Stimulated activated naive CD4-positive, alpha-beta T cell treated with Interleukin-2 at 50 U/mL for 16 hours (primary cell): Measurements from ENCODE around the gene PRSS35.
"Not testable (repeated sequence)": the region's sequence is repeated elsewhere in the genome, so short reads cannot be mapped to it uniquely, and the experiment has no call there.

Source experiments
- DNase-seq: peaks from one replicate; lab custom pipeline; 2025; lab: John Stamatoyannopoulos, UW

Gene PRSS35

GRCh38 chr6:83511901-83512681, at the start of gene PRSS35:
TSS of gene PRSS35 (plus strand) at chr6:83512534. CDS start at chr6:83523442, 10,908 bp downstream.
- DNase-seq = no peak

DNA sequence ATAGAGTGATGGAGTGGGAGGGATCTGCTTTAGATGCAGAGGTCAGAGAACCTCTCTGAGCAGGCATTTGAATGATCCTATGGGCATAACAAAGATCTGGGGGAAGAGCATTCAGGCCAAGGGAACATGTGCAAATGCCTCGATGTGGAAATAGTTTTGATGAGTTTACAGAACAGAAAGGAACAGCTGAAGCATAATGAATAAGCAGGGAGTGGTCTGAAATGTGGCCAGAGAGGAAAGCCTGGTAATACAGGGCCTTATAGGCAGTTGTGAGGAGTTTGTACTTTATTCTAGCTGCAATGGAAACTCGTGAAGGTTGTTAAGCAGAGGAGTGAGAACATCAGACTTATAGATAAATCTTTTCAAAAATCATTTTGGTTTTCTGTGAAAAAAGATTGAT, 48.4 kb upstream of the PRSS35 start:
- no peak for DNase-seq

- DNase-seq = no peak
These were observed 47.8 kb upstream of the PRSS35 start for GRCh38 chr6:83464381-83465140.

DNA sequence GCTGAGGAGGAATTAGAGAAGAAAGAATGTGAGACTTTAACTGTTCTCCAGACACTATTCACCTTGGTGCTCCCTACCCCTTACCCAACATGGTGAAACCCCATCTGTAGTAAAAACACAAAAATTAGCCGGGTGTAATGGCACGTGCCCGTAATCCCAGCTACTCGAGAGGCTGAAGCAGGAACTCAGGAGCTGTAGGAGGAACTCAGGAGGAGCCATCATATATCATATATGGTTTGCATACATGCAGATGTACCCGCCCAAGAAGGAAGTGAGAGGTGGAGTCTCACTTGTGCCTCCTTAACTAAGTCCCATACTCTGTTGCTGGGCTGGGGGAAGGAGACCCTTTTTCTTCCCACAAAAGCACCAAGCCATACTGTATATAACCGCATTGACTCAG, 46.0 kb upstream of the PRSS35 start:
- no peak for DNase-seq

DNA sequence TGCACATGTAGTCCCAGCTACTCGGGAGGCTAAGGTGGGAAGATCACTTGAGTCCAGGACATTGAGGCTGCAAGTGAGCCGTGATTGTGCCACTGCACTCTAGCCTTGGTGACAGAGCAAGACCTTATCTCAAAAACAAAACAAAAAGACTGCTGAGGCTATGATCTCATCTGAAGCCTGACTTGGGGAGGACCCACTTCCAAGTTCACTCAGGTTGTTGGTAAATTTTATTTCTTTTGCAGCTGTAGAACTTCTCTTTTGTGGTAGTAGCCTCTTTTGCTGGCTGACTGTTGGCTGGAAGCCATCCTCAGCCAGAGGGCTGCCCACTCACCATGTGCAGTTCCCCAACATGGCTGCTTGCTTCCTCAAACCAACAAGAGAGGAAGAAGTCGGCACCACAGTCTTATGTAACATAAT, 44.7 kb upstream of the PRSS35 start:
- no peak for DNase-seq

GRCh38 chr6:83470001-83470400, 42.3 kb upstream of the PRSS35 start:
- DNase-seq = no peak

GRCh38 chr6:83470587-83470986, 41.7 kb upstream of the PRSS35 start:
- no peak for DNase-seq

GRCh38 chr6:83472767-83473166, 39.6 kb upstream of the PRSS35 start:
- no peak for DNase-seq

- DNase-seq = no peak
These were observed 38.0 kb upstream of the PRSS35 start for GRCh38 chr6:83474309-83474708.

- DNase-seq = no peak
These were observed 35.4 kb upstream of the PRSS35 start for GRCh38 chr6:83476971-83477370.

GRCh38 chr6:83479389-83479788, 32.9 kb upstream of the PRSS35 start:
- DNase-seq = no peak

- DNase-seq = no peak
These were observed 31.9 kb upstream of the PRSS35 start for GRCh38 chr6:83480470-83480869.

GRCh38 chr6:83481938-83482337, 30.4 kb upstream of the PRSS35 start:
- DNase-seq = not testable (repeated sequence)

DNA sequence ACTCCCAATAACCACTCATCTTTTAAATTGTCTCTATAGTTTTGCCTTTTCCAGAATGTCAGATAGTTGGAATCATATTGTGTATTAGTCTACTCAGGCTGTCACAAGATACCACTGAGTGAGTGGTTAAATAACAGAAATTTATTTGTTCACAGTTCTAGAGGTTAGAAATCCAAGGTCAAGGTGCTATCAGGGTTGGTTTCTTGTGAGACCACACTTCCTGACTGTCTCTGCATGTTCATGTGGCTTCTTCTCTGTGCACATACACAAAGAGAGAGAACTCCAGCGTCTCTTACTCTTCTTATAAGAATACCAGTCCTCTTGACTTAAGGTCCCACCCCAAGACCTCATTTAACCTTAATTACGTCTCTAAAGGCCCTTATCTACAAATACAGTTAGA, 23.9 kb upstream of the PRSS35 start:
- DNase-seq = no peak

- DNase-seq = no peak
These were observed 23.5 kb upstream of the PRSS35 start for GRCh38 chr6:83488861-83489260.

- DNase-seq = no peak
These were observed 22.0 kb upstream of the PRSS35 start for GRCh38 chr6:83490217-83490807.

GRCh38 chr6:83505356-83505755, 7.0 kb upstream of the PRSS35 start:
- DNase-seq = no peak

- DNase-seq = no peak
These were observed 2.9 kb upstream of the PRSS35 start for GRCh38 chr6:83509441-83509840.

GRCh38 chr6:83510791-83511190, 1.5 kb upstream of the PRSS35 start:
- no peak for DNase-seq

DNA sequence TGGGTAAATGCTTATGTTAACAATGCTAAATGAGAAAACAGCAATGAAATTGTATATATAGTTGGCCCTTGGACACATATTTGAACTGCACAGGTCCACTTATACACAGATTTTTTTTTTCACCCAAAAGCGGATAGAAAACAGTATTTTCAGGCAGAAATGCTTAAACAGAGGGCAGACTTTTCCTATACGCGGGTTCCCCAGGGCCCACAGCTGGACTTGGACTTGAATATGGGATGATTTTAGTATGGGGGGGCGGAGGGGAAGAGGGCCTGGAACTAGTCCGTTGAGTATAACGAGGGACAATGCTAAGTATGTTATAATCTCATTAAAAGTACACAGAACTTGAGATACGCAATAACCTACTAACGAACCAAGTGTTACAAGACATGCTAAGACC, 1.1 kb upstream of the PRSS35 start:
- DNase-seq = no peak

DNA sequence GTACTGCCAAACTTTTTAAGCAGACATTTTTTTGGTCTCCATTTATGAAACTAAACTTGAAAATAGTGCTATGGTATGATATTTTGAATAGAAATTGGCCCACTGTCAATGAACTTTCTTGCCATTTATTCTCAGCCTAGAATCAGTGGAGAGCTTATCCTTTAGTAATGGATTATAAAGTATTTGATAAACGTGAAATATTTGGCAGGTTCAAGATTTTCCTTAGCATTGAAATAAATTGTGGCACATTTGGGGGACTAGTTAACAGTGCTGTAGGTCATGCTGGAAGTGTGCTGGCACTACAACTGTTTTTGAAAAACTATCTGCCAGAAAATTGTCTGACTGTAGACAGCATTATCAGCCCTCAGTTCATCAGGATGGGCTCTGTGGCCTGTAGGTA, 2.1 kb downstream of the PRSS35 start:
- DNase-seq = no peak

- DNase-seq = no peak
These were observed 2.6 kb downstream of the PRSS35 start for GRCh38 chr6:83514866-83515466.

DNA sequence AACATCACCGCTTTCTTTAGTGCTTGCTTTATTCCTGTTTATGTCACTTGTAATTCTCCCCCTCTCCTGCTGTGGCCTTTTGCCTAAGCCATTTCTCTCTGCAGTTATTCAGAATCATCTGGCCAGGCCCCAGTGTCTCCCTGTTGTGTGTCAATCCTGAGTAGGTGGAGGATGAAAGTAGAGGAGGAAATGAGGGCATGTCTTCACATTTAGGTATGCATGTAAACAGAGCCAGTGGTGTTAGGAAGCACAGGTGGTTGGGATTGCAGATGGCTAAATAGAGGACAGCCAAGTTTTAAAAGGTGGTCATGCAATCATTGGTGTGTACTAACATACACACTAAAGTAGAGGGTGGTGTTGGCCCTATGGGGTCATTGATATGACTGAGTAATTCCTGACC, 5.2 kb downstream of the PRSS35 start:
- DNase-seq = no peak
